Vagina (tissue), 2 donors: ENCODE measurements around the gene CCNB1. TPM values are rescaled to one million over a fixed set of nuclear protein-coding genes. Genes with fewer than 3 reads are reported as not detected.

Experiments
- DNase-seq, 2 donors: peaks; one replicate each; pipeline ENCODE4 v3.0.0-alpha.2; 2017; ENCODE audit errors: extremely low spot score in 2 of 2
- H3K27ac ChIP-seq: fragments of 200-600 bp; sonication (generic); one replicate; pipeline ENCODE4 v1.5.1; 2019
- H3K27me3 ChIP-seq: fragments of 200-600 bp; sonication (generic); one replicate; pipeline ENCODE4 v1.5.1; 2019
- H3K36me3 ChIP-seq, 2 donors: fragments of 200-600 bp; sonication (generic); one replicate each; pipeline ENCODE4 v1.5.1; 2017 to 2019
- H3K4me1 ChIP-seq: fragments of 200-600 bp; sonication (generic); one replicate; pipeline ENCODE4 v1.5.1; 2019
- H3K4me3 ChIP-seq, 2 donors: fragments of 200-600 bp; sonication (generic); 1 replicate in 1 of 2; 2 replicates in 1 of 2; pipeline ENCODE4 v1.5.1; 2016 to 2019
- H3K9me3 ChIP-seq: fragments of 200-600 bp; sonication (generic); one replicate; pipeline ENCODE4 v1.5.1; 2019
- POLR2A ChIP-seq, 2 donors: fragments of 450-650 bp; IDR thresholded peaks; one replicate each; pipeline ENCODE4 v1.6.1; 2017; ENCODE audit warnings: antibody characterized with exemption in 2 of 2, mild to moderate bottlenecking in 2 of 2, moderate library complexity in 2 of 2
- POLR2AphosphoS5 ChIP-seq, 2 donors: sonication (generic); formaldehyde crosslinking; IDR thresholded peaks; one replicate each; pipeline ENCODE4 v1.9.0; 2017; ENCODE audit warnings: antibody characterized with exemption in 2 of 2, mild to moderate bottlenecking in 2 of 2, low read depth in 1 of 2; ENCODE audit not compliant: insufficient read depth in 1 of 2
- intact Hi-C: fragments of 100-400 bp; cut with DNase I; formaldehyde crosslinking; loops from one replicate; pipeline ENCODE4 v1.15.1; 2023
- total RNA-seq: library from RNA; depleted of rRNA; stranded (reverse); fragments of >200 nt; gene quantifications from one replicate; pipeline ENCODE4 v1.2.3, GENCODE V29; 2016
- TF ChIP-seq, protein P1 (sequence below), 3 experiments: fragments of 450-650 bp in 2 of 3; fragments of 200-600 bp in 1 of 3; sonication (generic) in 1 of 3; IDR thresholded peaks; one replicate each; pipeline ENCODE4 v1.5.1; 2017 to 2019; ENCODE audit warnings: antibody characterized with exemption in 3 of 3, mild to moderate bottlenecking in 2 of 3, moderate library complexity in 2 of 3

CCNB1 gene
- total RNA-seq, result 14.0 TPM

DNA sequence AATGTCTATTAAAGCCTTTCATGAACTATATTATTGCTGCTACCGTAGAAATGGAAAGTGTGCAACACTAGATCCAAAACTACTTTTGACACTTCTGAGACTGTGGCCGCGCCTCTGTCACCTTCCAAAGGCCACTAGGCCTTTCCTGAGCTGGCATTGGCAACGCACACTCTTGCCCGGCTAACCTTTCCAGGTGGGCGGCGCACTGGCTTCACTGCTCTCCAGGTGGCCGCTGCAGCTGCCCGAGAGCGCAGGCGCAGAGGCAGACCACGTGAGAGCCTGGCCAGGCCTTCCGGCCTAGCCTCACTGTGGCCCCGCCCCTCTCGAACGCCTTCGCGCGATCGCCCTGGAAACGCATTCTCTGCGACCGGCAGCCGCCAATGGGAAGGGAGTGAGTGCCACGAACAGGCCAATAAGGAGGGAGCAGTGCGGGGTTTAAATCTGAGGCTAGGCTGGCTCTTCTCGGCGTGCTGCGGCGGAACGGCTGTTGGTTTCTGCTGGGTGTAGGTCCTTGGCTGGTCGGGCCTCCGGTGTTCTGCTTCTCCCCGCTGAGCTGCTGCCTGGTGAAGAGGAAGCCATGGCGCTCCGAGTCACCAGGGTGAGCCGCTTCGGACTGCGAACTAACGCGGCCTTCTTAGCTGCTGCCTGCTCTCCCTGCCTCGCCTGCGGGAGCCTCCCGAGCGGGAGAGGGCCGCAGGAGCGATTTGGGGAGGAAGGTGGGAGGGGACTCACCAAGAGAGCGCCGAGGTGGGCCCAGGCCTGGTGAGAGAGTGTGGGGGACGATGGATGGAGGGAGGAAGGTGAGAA, at the start of gene CCNB1:
Gene CCNB1, plus strand, starts transcription at position 465 of the 807 bp plus-strand sequence. Its CDS starts 113 bp downstream, at position 578.
- Histone ChIP-seq H3K4me1 (peaks cover 9% of the 10 kb centered on the region), H3K36me3 (no peaks in the 10 kb centered on the region), H3K4me3 (peak within 1 kb of the TSS; percentile 61 to 62), H3K27ac (peak within 1 kb of the TSS; percentile 53), H3K27me3 (no peaks in the 10 kb centered on the region), H3K9me3 (no peaks in the 10 kb centered on the region)
- DNase-seq, result peak; percentile 94 to 98
- TF ChIP-seq POLR2AphosphoS5 (IDR thresholded peaks at IDR 0.05; ENCODE audit: insufficient read depth in 1 of 2, low read depth in 1 of 2), result peak; percentile 78 to 93
- TF ChIP-seq POLR2A (IDR thresholded peaks at IDR 0.05), result no peak
- intact Hi-C loops, result no loop called here

GRCh38 chr5:69129413-69129812, 37.5 kb upstream of the CCNB1 start:
- intact Hi-C loops, result no loop called here
- no peak for DNase-seq
- Histone ChIP-seq H3K9me3 (no peaks in the 10 kb centered on the region), H3K36me3 (peaks cover 0 to 54% of the 10 kb centered on the region in 2 donors), H3K27ac (no peak overlapping the region), H3K4me1 (no peaks in the 10 kb centered on the region), H3K4me3 (no peak overlapping the region), H3K27me3 (no peaks in the 10 kb centered on the region)
- TF ChIP-seq, protein P1, sequence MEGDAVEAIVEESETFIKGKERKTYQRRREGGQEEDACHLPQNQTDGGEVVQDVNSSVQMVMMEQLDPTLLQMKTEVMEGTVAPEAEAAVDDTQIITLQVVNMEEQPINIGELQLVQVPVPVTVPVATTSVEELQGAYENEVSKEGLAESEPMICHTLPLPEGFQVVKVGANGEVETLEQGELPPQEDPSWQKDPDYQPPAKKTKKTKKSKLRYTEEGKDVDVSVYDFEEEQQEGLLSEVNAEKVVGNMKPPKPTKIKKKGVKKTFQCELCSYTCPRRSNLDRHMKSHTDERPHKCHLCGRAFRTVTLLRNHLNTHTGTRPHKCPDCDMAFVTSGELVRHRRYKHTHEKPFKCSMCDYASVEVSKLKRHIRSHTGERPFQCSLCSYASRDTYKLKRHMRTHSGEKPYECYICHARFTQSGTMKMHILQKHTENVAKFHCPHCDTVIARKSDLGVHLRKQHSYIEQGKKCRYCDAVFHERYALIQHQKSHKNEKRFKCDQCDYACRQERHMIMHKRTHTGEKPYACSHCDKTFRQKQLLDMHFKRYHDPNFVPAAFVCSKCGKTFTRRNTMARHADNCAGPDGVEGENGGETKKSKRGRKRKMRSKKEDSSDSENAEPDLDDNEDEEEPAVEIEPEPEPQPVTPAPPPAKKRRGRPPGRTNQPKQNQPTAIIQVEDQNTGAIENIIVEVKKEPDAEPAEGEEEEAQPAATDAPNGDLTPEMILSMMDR (IDR thresholded peaks at IDR 0.05), result no peak
- TF ChIP-seq POLR2AphosphoS5 (IDR thresholded peaks at IDR 0.05; ENCODE audit: insufficient read depth in 1 of 2, low read depth in 1 of 2), result no peak
- TF ChIP-seq POLR2A (IDR thresholded peaks at IDR 0.05), result no peak

DNA sequence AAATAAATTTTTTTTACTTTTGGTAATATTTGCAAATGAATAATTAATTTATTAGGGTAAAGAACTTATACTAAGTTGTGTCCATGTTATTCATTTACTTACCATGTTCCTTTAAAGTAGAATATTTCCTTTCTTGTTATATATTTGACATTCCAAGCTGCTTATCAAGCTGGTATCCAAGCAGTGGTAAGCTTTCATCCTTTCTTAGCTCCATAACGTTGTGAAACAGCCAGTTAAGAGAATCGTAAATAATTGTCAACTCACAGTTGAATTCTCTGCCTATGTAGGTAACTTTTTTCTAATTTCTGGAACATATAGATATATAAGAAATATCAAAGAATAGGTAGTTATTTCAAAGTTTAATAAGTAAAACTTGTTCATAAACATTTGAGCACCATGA, 36.7 kb upstream of the CCNB1 start:
- no peak for DNase-seq
- Histone ChIP-seq H3K9me3 (no peaks in the 10 kb centered on the region), H3K36me3 (peaks cover 0 to 46% of the 10 kb centered on the region in 2 donors), H3K27ac (no peak overlapping the region), H3K27me3 (no peaks in the 10 kb centered on the region), H3K4me3 (no peak overlapping the region), H3K4me1 (no peaks in the 10 kb centered on the region)
- intact Hi-C loops, result no loop called here
- TF ChIP-seq, protein P1 (IDR thresholded peaks at IDR 0.05), result no peak
- TF ChIP-seq POLR2AphosphoS5 (IDR thresholded peaks at IDR 0.05; ENCODE audit: insufficient read depth in 1 of 2, low read depth in 1 of 2) (no peak), POLR2A (IDR thresholded peaks at IDR 0.05) (no peak)

DNA sequence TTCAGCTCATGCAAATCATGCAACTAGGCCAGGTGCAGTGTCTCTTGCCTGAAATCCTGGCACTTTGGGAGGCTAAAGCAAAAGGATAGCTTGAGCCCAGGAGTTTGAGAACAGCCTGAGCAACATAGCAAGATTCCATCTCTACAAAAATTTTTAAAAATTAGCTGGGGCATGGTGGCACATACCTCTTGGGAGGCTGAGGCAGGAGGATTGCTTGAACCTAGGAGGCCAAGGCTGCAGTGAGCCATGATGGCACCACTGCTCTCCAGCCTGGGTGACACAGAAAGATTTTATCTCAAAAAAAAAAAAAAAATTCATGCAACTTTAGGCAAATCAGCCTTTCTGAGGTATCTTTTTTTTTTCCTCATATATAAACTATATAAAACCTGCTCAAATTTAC, 35.6 kb upstream of the CCNB1 start:
- Histone ChIP-seq H3K4me3 (no peak overlapping the region), H3K36me3 (peaks cover 0 to 36% of the 10 kb centered on the region in 2 donors), H3K27ac (no peak overlapping the region), H3K9me3 (no peaks in the 10 kb centered on the region), H3K4me1 (no peaks in the 10 kb centered on the region), H3K27me3 (no peaks in the 10 kb centered on the region)
- no peak for DNase-seq
- intact Hi-C loops, result no loop called here
- TF ChIP-seq, protein P1 (IDR thresholded peaks at IDR 0.05), result no peak
- TF ChIP-seq POLR2AphosphoS5 (IDR thresholded peaks at IDR 0.05; ENCODE audit: insufficient read depth in 1 of 2, low read depth in 1 of 2), result no peak
- no peak for TF ChIP-seq POLR2A (IDR thresholded peaks at IDR 0.05)

GRCh38 chr5:69134126-69134525, 32.8 kb upstream of the CCNB1 start:
- no peaks in the 10 kb centered on the region for H3K4me1 ChIP-seq
- no peak for DNase-seq
- no peak overlapping the region for H3K27ac ChIP-seq
- no peaks in the 10 kb centered on the region for H3K9me3 ChIP-seq
- no peaks in the 10 kb centered on the region for H3K27me3 ChIP-seq
- TF ChIP-seq POLR2AphosphoS5 (IDR thresholded peaks at IDR 0.05; ENCODE audit: insufficient read depth in 1 of 2, low read depth in 1 of 2) (no peak), POLR2A (IDR thresholded peaks at IDR 0.05) (no peak)
- TF ChIP-seq, protein P1 (IDR thresholded peaks at IDR 0.05), result no peak
- no peak overlapping the region for H3K4me3 ChIP-seq
- peaks cover 0 to 13% of the 10 kb centered on the region in 2 donors for H3K36me3 ChIP-seq
- intact Hi-C loops, result no loop called here
